Measurements from ENCODE around the gene TMCO2.

The TMCO2 gene

DNA sequence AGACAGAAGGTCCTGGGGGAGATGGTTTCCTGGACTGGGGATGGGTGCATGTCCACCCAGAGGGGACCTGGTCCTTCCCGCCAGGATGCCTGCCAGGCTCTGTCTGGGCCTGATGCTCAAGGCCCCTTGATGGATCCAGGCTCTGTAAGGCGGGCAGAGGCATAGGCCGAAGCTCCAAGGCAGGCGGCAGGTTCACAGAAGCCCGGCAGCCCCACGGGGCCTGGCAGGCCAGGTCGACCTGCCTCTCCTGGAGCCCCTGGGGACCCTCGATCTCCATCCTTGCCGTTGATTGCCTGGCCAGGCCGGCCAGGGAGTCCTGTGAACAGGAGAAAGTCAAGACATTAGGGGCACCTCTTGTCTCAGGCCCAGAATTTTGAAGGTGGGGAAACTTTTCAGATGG lies 53.3 kb downstream of the TMCO2 start:
- no peak for DNase-seq (ENCODE audit: low read depth)
- TF ChIP-seq, protein P1, sequence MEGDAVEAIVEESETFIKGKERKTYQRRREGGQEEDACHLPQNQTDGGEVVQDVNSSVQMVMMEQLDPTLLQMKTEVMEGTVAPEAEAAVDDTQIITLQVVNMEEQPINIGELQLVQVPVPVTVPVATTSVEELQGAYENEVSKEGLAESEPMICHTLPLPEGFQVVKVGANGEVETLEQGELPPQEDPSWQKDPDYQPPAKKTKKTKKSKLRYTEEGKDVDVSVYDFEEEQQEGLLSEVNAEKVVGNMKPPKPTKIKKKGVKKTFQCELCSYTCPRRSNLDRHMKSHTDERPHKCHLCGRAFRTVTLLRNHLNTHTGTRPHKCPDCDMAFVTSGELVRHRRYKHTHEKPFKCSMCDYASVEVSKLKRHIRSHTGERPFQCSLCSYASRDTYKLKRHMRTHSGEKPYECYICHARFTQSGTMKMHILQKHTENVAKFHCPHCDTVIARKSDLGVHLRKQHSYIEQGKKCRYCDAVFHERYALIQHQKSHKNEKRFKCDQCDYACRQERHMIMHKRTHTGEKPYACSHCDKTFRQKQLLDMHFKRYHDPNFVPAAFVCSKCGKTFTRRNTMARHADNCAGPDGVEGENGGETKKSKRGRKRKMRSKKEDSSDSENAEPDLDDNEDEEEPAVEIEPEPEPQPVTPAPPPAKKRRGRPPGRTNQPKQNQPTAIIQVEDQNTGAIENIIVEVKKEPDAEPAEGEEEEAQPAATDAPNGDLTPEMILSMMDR (IDR thresholded peaks at IDR 0.05; ENCODE audit: insufficient read depth, low read depth, low read length, missing control alignments) = no peak
- H3K4me3 ChIP-seq (ENCODE audit: low read length) = no peak overlapping the region

Data from epithelial cell of esophagus (primary cell).